HEK293 (cell line): ENCODE results near the gene BLMH.
"Not testable (repeated sequence)": the region's sequence is repeated elsewhere in the genome, so short reads cannot be mapped to it uniquely, and the experiment has no call there.

Experiments
- REPIN1 ChIP-seq: fragments of 450-650 bp; formaldehyde crosslinking; IDR thresholded peaks from 2 replicates; pipeline ENCODE4 v1.5.1; 2017; ENCODE audit warnings: missing biosample characterization, missing genetic modification characterization, low read depth
- YY1 ChIP-seq: fragments of 450-650 bp; formaldehyde crosslinking; IDR thresholded peaks from 2 replicates; pipeline ENCODE4 v1.5.1; 2018; ENCODE audit warnings: missing biosample characterization, missing genetic modification characterization
- ZBTB1 ChIP-seq: fragments of 450-650 bp; formaldehyde crosslinking; IDR thresholded peaks from 2 replicates; pipeline ENCODE4 v1.5.1; 2016; ENCODE audit warnings: missing biosample characterization, missing genetic modification characterization
- ZBTB7A ChIP-seq: fragments of 450-650 bp; formaldehyde crosslinking; IDR thresholded peaks from 2 replicates; pipeline ENCODE4 v1.5.1; 2016; ENCODE audit warnings: low read depth, missing biosample characterization, missing genetic modification characterization
- ZNF24 ChIP-seq: fragments of 450-650 bp; formaldehyde crosslinking; IDR thresholded peaks from 2 replicates; pipeline ENCODE4 v1.5.1; 2016; ENCODE audit warnings: missing biosample characterization, missing genetic modification characterization
- ZNF521 ChIP-seq: fragments of 450-650 bp; formaldehyde crosslinking; IDR thresholded peaks from 2 replicates; pipeline ENCODE4 v1.5.1; 2017; ENCODE audit warnings: missing biosample characterization, mild to moderate bottlenecking, missing genetic modification characterization
- ZNF624 ChIP-seq: fragments of 450-650 bp; formaldehyde crosslinking; IDR thresholded peaks from 2 replicates; pipeline ENCODE4 v1.5.1; 2017; ENCODE audit warnings: missing biosample characterization, missing genetic modification characterization
- TF ChIP-seq, protein P1 (sequence below): fragments of 450-650 bp; formaldehyde crosslinking; IDR thresholded peaks from 2 replicates; pipeline ENCODE4 v1.5.1; 2016; ENCODE audit warnings: missing biosample characterization, missing genetic modification characterization
- TF ChIP-seq, protein P2 (sequence below): fragments of 450-650 bp; formaldehyde crosslinking; IDR thresholded peaks from 2 replicates; pipeline ENCODE4 v1.5.1; 2016; ENCODE audit warnings: missing biosample characterization, missing genetic modification characterization, low read depth
- TF ChIP-seq, protein P3 (sequence below): fragments of 450-650 bp; formaldehyde crosslinking; IDR thresholded peaks from 2 replicates; pipeline ENCODE4 v1.5.1; 2016; ENCODE audit warnings: missing biosample characterization, missing genetic modification characterization
- TF ChIP-seq, protein P4 (sequence below): fragments of 450-650 bp; formaldehyde crosslinking; IDR thresholded peaks from 2 replicates; pipeline ENCODE4 v1.5.1; 2016; ENCODE audit warnings: missing biosample characterization, missing genetic modification characterization

DNA sequence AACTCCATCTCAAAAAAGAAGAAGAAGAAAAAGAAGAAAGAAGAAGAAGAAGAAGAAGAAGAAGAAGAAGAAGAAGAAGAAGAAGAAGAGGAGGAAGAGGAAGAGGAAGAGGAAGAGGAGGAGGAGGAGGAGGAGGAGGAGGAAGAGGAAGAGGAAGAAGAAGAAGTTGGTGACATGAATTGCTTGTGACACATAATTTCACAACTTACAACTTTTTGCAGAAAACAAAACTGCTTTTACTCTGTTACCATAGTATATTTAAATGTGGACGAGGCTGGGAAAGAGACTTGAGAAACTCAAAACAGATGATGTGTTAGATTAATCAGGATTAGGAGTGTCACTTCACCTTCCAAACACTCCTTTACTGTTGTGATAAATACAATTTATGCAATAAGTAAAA, 61.7 kb downstream of the BLMH start:
- TF ChIP-seq, protein P1, sequence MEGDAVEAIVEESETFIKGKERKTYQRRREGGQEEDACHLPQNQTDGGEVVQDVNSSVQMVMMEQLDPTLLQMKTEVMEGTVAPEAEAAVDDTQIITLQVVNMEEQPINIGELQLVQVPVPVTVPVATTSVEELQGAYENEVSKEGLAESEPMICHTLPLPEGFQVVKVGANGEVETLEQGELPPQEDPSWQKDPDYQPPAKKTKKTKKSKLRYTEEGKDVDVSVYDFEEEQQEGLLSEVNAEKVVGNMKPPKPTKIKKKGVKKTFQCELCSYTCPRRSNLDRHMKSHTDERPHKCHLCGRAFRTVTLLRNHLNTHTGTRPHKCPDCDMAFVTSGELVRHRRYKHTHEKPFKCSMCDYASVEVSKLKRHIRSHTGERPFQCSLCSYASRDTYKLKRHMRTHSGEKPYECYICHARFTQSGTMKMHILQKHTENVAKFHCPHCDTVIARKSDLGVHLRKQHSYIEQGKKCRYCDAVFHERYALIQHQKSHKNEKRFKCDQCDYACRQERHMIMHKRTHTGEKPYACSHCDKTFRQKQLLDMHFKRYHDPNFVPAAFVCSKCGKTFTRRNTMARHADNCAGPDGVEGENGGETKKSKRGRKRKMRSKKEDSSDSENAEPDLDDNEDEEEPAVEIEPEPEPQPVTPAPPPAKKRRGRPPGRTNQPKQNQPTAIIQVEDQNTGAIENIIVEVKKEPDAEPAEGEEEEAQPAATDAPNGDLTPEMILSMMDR (tag by site-specific recombination) = not testable (repeated sequence)
- TF ChIP-seq ZBTB7A (tag by site-specific recombination); ZBTB1 (tag by site-specific recombination); YY1 (tag by site-specific recombination); ZNF624 (tag by site-specific recombination); ZNF24; ZNF521 (tag by site-specific recombination); REPIN1 (tag by site-specific recombination): not testable (repeated sequence)
- TF ChIP-seq, protein P2, sequence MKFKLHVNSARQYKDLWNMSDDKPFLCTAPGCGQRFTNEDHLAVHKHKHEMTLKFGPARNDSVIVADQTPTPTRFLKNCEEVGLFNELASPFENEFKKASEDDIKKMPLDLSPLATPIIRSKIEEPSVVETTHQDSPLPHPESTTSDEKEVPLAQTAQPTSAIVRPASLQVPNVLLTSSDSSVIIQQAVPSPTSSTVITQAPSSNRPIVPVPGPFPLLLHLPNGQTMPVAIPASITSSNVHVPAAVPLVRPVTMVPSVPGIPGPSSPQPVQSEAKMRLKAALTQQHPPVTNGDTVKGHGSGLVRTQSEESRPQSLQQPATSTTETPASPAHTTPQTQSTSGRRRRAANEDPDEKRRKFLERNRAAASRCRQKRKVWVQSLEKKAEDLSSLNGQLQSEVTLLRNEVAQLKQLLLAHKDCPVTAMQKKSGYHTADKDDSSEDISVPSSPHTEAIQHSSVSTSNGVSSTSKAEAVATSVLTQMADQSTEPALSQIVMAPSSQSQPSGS = not testable (repeated sequence)
- TF ChIP-seq, protein P3, sequence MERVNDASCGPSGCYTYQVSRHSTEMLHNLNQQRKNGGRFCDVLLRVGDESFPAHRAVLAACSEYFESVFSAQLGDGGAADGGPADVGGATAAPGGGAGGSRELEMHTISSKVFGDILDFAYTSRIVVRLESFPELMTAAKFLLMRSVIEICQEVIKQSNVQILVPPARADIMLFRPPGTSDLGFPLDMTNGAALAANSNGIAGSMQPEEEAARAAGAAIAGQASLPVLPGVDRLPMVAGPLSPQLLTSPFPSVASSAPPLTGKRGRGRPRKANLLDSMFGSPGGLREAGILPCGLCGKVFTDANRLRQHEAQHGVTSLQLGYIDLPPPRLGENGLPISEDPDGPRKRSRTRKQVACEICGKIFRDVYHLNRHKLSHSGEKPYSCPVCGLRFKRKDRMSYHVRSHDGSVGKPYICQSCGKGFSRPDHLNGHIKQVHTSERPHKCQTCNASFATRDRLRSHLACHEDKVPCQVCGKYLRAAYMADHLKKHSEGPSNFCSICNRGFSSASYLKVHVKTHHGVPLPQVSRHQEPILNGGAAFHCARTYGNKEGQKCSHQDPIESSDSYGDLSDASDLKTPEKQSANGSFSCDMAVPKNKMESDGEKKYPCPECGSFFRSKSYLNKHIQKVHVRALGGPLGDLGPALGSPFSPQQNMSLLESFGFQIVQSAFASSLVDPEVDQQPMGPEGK = not testable (repeated sequence)
- TF ChIP-seq, protein P4, sequence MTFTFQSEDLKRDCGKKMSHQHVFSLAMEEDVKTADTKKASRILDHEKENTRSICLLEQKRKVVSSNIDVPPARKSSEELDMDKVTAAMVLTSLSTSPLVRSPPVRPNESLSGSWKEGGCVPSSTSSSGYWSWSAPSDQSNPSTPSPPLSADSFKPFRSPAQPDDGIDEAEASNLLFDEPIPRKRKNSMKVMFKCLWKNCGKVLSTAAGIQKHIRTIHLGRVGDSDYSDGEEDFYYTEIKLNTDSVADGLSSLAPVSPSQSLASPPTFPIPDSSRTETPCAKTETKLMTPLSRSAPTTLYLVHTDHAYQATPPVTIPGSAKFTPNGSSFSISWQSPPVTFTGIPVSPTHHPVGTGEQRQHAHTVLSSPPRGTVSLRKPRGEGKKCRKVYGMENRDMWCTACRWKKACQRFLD (tag by site-specific recombination) = not testable (repeated sequence)
